HepG2 (cell line): ENCODE results near the gene SEC14L5. TPM values are rescaled to one million over a fixed set of nuclear protein-coding genes. Genes with fewer than 3 reads are reported as not detected.

Experiments
- ATAC-seq: fragments of 200-7000 bp; cut with Tn5 transposase; 3 replicates; pipeline ENCODE4 v1.9.1; 2020; ENCODE audit warnings: mild to moderate bottlenecking, moderate library complexity
- BruUV-seq: library from RNA; stranded (reverse); fragments of 400-500 nt; replicated peaks from 2 replicates; lab custom pipeline; 2021; lab: Mats Ljungman, UMichigan
- CTCF ChIA-PET: fragments of 300-600 bp; formaldehyde crosslinking; extraction: SDS; loops from one replicate; lab custom pipeline; 2021; ENCODE audit warnings: low total read pairs, inconsistent platforms, low intra/inter-chr PET ratio; lab: Yijun Ruan, JAX
- POLR2A ChIA-PET: fragments of 350-600 bp; sonication (Branson Sonifier 250); formaldehyde crosslinking; loops from one replicate; lab custom pipeline; 2020; ENCODE audit warnings: antibody characterized with exemption, inconsistent platforms; lab: Yijun Ruan, JAX
- DNase-seq: peaks from one replicate; pipeline ENCODE4 v3.0.0-alpha.2; 2015; ENCODE audit warnings: low spot score
- FAIRE-seq: peaks from 3 replicates; lab custom pipeline; 2011; peaks lifted over from hg19 to GRCh38; lab: Jason Lieb, UNC
- H2AFZ ChIP-seq: one replicate; pipeline ENCODE4 v1.6.1; 2011; ENCODE audit warnings: low read length, inconsistent platforms
- H3K27ac ChIP-seq: fragments of 300-600 bp; 3 replicates; pipeline ENCODE4 v1.8.0; 2011; ENCODE audit warnings: mixed run types, mild to moderate bottlenecking, mixed read lengths, low read length, inconsistent platforms; ENCODE audit not compliant: insufficient read depth; ENCODE audit errors: extremely low read length
- H3K27me3 ChIP-seq, 2 experiments: fragments of 200-600 bp in 1 of 2; 2 replicates in 1 of 2; 3 replicates in 1 of 2; pipeline versions ENCODE4 v1.6.0 to v1.8.0; 2011; ENCODE audit warnings: low read length in 2 of 2, mild to moderate bottlenecking in 2 of 2, moderate library complexity in 2 of 2, inconsistent platforms in 1 of 2; ENCODE audit not compliant: insufficient read depth in 2 of 2, control insufficient read depth in 1 of 2
- H3K36me3 ChIP-seq, 2 experiments: fragments of 200-600 bp in 1 of 2; replicated peaks in 1 of 2; 2 replicates in 1 of 2; 3 replicates in 1 of 2; pipeline versions ENCODE4 v1.5.1 to v1.8.0; 2011; ENCODE audit warnings: low read length in 2 of 2, inconsistent platforms in 1 of 2; ENCODE audit not compliant: insufficient read depth in 2 of 2, control insufficient read depth in 1 of 2
- H3K4me1 ChIP-seq: 2 replicates; pipeline ENCODE4 v1.5.1; 2012; ENCODE audit warnings: low read length, inconsistent platforms; ENCODE audit not compliant: insufficient read depth
- H3K4me2 ChIP-seq: 2 replicates; pipeline ENCODE4 v1.6.0; 2011; ENCODE audit warnings: low read depth, low read length, inconsistent platforms
- H3K4me3 ChIP-seq, 3 experiments: fragments of 200-600 bp in 1 of 3; sonication (generic), shearing (Covaris generic) in 1 of 3; replicated peaks in 1 of 3; 2 replicates each; pipeline ENCODE4 v1.5.1; 2011 to 2016; ENCODE audit warnings: low read length in 3 of 3, inconsistent platforms in 2 of 3, low read depth in 2 of 3, mild to moderate bottlenecking in 2 of 3, control low read depth in 1 of 3, mixed read lengths in 1 of 3; ENCODE audit not compliant: insufficient read depth in 1 of 3
- H3K79me2 ChIP-seq: one replicate; pipeline ENCODE4 v1.6.1; 2011; ENCODE audit warnings: low read length, inconsistent platforms; ENCODE audit not compliant: insufficient read depth
- H3K9ac ChIP-seq: 2 replicates; pipeline ENCODE4 v1.6.0; 2011; ENCODE audit warnings: mild to moderate bottlenecking, low read depth, low read length, inconsistent platforms; ENCODE audit not compliant: insufficient read depth
- H3K9me3 ChIP-seq: 2 replicates; pipeline ENCODE4 v1.5.1; 2012; ENCODE audit warnings: mild to moderate bottlenecking, low read length
- H4K20me1 ChIP-seq: 2 replicates; pipeline ENCODE4 v1.6.0; 2011; ENCODE audit warnings: inconsistent platforms, mild to moderate bottlenecking, low read length, moderate library complexity; ENCODE audit not compliant: insufficient read depth
- ATF7-NPFF ChIP-seq: sonication (generic); formaldehyde crosslinking; IDR thresholded peaks from 2 replicates; pipeline ENCODE4 v1.8.1; 2023; ENCODE audit warnings: mild to moderate bottlenecking, low read depth, missing genetic modification reagents, moderate library complexity
- CAMTA2 ChIP-seq: sonication (generic); formaldehyde crosslinking; IDR thresholded peaks from 2 replicates; pipeline ENCODE4 v1.4.0; 2020; ENCODE audit warnings: mild to moderate bottlenecking, missing genetic modification reagents, borderline replicate concordance
- HIVEP1 ChIP-seq: sonication (generic); formaldehyde crosslinking; IDR thresholded peaks from 2 replicates; pipeline ENCODE4 v1.4.0; 2020; ENCODE audit warnings: mild to moderate bottlenecking, missing genetic modification reagents
- KLF15 ChIP-seq: sonication (generic); formaldehyde crosslinking; IDR thresholded peaks from 2 replicates; pipeline ENCODE4 v1.8.1; 2023; ENCODE audit warnings: borderline replicate concordance, mild to moderate bottlenecking, inconsistent platforms, missing genetic modification reagents, mixed read lengths
- NR2C2 ChIP-seq: sonication (generic); formaldehyde crosslinking; IDR thresholded peaks from 2 replicates; pipeline ENCODE4 v1.4.0; 2020; ENCODE audit warnings: missing genetic modification reagents, mild to moderate bottlenecking, moderate library complexity, borderline replicate concordance
- ZFYVE20 ChIP-seq: sonication (generic); formaldehyde crosslinking; IDR thresholded peaks from 2 replicates; pipeline ENCODE4 v1.8.0; 2023; ENCODE audit warnings: low read depth, mild to moderate bottlenecking, moderate library complexity, missing genetic modification reagents, borderline replicate concordance
- WGBS: methylation state at CpG from one replicate; pipeline ENCODE4 v1.1.6; 2017; ENCODE audit warnings: low lambda C conversion rate; 5-methylcytosine and 5-hydroxymethylcytosine counted together
- in situ Hi-C: cut with HindIII; loops from 2 replicates; pipeline ENCODE4 v1.10.0; 2017; ENCODE audit warnings: low pct_unique_long_range_greater_than_20kb; ENCODE audit not compliant: extremely low pct_ligation_motif_present
- intact Hi-C: fragments of 100-400 bp; cut with micrococcal nuclease; formaldehyde crosslinking; loops from one replicate; pipeline ENCODE4 v1.10.0; 2022; ENCODE audit not compliant: unreplicated experiment
- polyA plus RNA-seq, 8 experiments: library from polyadenylated mRNA; depleted of rRNA in 3 of 8; stranded (reverse) in 7 of 8; unstranded in 1 of 8; fragments of >200 nt; fragmentation: Illumina TruSeq in 4 of 8; extraction: Trizol in 4 of 8; gene quantifications; 2 replicates each; pipeline versions ENCODE4 v1.2.1 to v1.2.3, GENCODE V29; 2011 to 2016; ENCODE audit warnings: low read depth in 4 of 8, missing spikeins in 1 of 8, mixed read lengths in 1 of 8; ENCODE audit not compliant: insufficient read depth in 1 of 8
- total RNA-seq, 5 experiments: library from RNA; depleted of rRNA; stranded (reverse); fragments of >200 nt; fragmentation: Illumina TruSeq; extraction: Trizol; gene quantifications; 2 replicates each; pipeline ENCODE4 v1.2.3, GENCODE V29; 2016; ENCODE audit warnings: low read depth in 1 of 5
- TF ChIP-seq, protein P1 (sequence below): sonication (generic); formaldehyde crosslinking; IDR thresholded peaks from 2 replicates; pipeline ENCODE4 v1.4.0; 2020; ENCODE audit warnings: missing genetic modification reagents, low read depth, mild to moderate bottlenecking, borderline replicate concordance
- TF ChIP-seq, protein P2 (sequence below): sonication (generic); IDR thresholded peaks from 2 replicates; pipeline ENCODE4 v1.6.1; 2016; ENCODE audit warnings: low read depth, borderline replicate concordance
- TF ChIP-seq, protein P3 (sequence below): sonication (generic); formaldehyde crosslinking; IDR thresholded peaks from 2 replicates; pipeline ENCODE4 v1.4.0; 2020; ENCODE audit warnings: missing genetic modification reagents
- TF ChIP-seq, protein P4 (sequence below): sonication (generic); formaldehyde crosslinking; IDR thresholded peaks from 2 replicates; pipeline ENCODE4 v1.5.0; 2020; ENCODE audit warnings: missing genetic modification reagents, mild to moderate bottlenecking, borderline replicate concordance

The SEC14L5 gene
- total and polyA plus RNA-seq, 2 of the 13 experiments (the other 11 are each of a cell fraction or from before 2014, with no cell fraction given): 0.40 to 0.42 TPM

DNA sequence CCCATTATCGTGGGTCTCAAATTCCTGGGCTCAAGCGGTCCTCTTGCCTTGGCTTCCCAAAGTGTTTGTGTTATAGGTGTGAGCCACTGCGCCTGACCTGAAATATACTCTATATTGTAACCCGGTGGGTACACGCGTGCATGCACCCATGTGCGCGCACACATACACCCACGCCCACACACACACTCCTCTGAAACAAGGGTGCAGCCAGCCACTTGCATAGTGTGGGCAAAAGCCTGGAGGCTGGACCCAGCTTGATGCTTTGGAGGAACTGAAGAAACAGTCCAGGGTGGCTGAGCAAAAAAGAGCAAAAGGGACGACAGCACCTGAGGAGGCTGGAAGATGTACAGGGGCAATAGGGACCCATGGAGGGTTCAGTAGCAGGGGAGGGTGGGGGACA is 45.7 kb downstream of the SEC14L5 start (continued):
- TF ChIP-seq, protein P1, sequence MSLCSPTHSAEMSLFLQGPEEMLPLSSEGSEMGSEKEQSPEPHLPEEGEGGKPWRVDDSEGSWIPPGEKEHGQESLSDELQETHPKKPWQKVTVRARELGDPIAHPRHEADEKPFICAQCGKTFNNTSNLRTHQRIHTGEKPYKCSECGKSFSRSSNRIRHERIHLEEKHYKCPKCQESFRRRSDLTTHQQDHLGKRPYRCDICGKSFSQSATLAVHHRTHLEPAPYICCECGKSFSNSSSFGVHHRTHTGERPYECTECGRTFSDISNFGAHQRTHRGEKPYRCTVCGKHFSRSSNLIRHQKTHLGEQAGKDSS (CRISPR knock-in tag): no peak
- TF ChIP-seq NR2C2: no peak
- no peak for TF ChIP-seq ATF7-NPFF (CRISPR knock-in tag)
- TF ChIP-seq, protein P2, sequence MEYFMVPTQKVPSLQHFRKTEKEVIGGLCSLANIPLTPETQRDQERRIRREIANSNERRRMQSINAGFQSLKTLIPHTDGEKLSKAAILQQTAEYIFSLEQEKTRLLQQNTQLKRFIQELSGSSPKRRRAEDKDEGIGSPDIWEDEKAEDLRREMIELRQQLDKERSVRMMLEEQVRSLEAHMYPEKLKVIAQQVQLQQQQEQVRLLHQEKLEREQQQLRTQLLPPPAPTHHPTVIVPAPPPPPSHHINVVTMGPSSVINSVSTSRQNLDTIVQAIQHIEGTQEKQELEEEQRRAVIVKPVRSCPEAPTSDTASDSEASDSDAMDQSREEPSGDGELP: no peak
- TF ChIP-seq KLF15: no peak
- TF ChIP-seq, protein P3, sequence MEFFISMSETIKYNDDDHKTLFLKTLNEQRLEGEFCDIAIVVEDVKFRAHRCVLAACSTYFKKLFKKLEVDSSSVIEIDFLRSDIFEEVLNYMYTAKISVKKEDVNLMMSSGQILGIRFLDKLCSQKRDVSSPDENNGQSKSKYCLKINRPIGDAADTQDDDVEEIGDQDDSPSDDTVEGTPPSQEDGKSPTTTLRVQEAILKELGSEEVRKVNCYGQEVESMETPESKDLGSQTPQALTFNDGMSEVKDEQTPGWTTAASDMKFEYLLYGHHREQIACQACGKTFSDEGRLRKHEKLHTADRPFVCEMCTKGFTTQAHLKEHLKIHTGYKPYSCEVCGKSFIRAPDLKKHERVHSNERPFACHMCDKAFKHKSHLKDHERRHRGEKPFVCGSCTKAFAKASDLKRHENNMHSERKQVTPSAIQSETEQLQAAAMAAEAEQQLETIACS: no peak

DNA sequence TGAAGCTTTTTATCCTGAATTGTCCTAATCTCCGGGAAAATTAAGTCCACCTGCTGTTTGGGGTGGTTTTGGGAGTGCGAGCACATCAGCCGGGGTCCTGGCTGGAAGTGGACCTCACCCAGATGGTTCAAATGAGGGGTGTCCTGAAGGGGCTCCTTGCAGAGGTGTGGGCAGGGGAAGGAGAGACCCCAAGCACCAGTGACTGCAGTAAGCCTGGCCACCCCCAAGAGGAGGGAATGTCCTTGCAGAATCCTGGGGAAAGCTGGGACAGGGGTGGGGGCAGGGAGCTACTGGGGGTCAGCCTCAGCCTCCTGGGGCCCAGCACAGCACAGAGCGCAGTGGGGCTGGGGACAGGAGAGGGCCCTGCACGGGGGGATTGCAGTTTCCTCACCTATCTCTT is 46.2 kb downstream of the SEC14L5 start:
- peaks cover 44% of the 10 kb centered on the region for H3K4me1 ChIP-seq
- H3K36me3 ChIP-seq: no peaks in the 10 kb centered on the region
- no peaks in the 10 kb centered on the region for H4K20me1 ChIP-seq
- no peak for ATAC-seq
- POLR2A ChIA-PET: no interaction called here
- no peak overlapping the region for H2AFZ ChIP-seq
- WGBS: 44% methylated on average over 5 of the region's 5 CpGs
- intact Hi-C loops: no loop called here
- H3K79me2 ChIP-seq: no peaks in the 10 kb centered on the region
- TF ChIP-seq HIVEP1 (CRISPR knock-in tag) (no peak), CAMTA2 (CRISPR knock-in tag) (no peak), ZFYVE20 (CRISPR knock-in tag) (no peak)
- TF ChIP-seq, protein P4, sequence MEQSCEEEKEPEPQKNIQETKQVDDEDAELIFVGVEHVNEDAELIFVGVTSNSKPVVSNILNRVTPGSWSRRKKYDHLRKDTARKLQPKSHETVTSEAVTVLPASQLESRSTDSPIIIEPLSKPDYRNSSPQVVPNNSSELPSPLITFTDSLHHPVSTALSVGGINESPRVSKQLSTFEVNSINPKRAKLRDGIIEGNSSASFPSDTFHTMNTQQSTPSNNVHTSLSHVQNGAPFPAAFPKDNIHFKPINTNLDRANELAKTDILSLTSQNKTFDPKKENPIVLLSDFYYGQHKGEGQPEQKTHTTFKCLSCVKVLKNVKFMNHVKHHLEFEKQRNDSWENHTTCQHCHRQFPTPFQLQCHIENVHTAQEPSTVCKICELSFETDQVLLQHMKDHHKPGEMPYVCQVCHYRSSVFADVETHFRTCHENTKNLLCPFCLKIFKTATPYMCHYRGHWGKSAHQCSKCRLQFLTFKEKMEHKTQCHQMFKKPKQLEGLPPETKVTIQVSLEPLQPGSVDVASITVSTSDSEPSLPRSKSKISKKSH (CRISPR knock-in tag): no peak
- TF ChIP-seq, all 625 proteins: peak for 0
- CTCF ChIA-PET: no interaction called here
- peaks cover 13 to 57% of the 10 kb centered on the region in 2 experiments; a peak in 4 of 5 replicates for H3K27me3 ChIP-seq
- in situ Hi-C loops: no loop called here
- no peak overlapping the region for H3K27ac ChIP-seq
- no TSS peak for BruUV-seq
- H3K4me2 ChIP-seq: no peak overlapping the region
- H3K4me3 ChIP-seq: no peak overlapping the region
- DNase-seq: no peak
- FAIRE-seq: no peak
- no peak overlapping the region for H3K9ac ChIP-seq
- no peaks in the 10 kb centered on the region for H3K9me3 ChIP-seq
